Neural cell (in vitro differentiated cells): Measurements from ENCODE around the gene ZNF701. TPM values are rescaled to one million over a fixed set of nuclear protein-coding genes. Genes with fewer than 3 reads are reported as not detected.
A peak's percentile ranks its signal among the peaks of the same experiment; 100 is the strongest.
"Not testable (repeated sequence)": the region's sequence is repeated elsewhere in the genome, so short reads cannot be mapped to it uniquely, and the experiment has no call there.

ENCODE experiments used
- H2AFZ ChIP-seq: fragments of 200-600, 300-800 bp; sonication (generic), shearing (Covaris generic); 2 replicates; pipeline ENCODE4 v1.6.0; 2014; ENCODE audit warnings: low read depth, mild to moderate bottlenecking, antibody characterized with exemption, low read length, moderate library complexity
- H3F3A ChIP-seq: fragments of 200-600 bp; shearing (Covaris generic); 2 replicates; pipeline ENCODE4 v1.6.1; 2016; ENCODE audit warnings: mild to moderate bottlenecking, moderate library complexity, mixed read lengths, antibody characterized with exemption, low read length; ENCODE audit not compliant: insufficient read depth, poor library complexity, severe bottlenecking
- H3K27ac ChIP-seq: fragments of 200-600, 300-800 bp; sonication (generic), shearing (Covaris generic); 2 replicates; pipeline ENCODE4 v1.5.1; 2014; ENCODE audit warnings: mild to moderate bottlenecking, low read length, moderate library complexity
- H3K27me3 ChIP-seq: fragments of 300-800, 200-600 bp; sonication (generic), shearing (Covaris generic); 2 replicates; pipeline ENCODE4 v1.6.0; 2014; ENCODE audit warnings: mild to moderate bottlenecking, low read depth, low read length, moderate library complexity; ENCODE audit not compliant: insufficient read depth
- H3K36me3 ChIP-seq: fragments of 300-800, 200-600 bp; sonication (generic), shearing (Covaris generic); 2 replicates; pipeline ENCODE4 v1.5.1; 2014; ENCODE audit warnings: mild to moderate bottlenecking, antibody characterized with exemption, low read length, moderate library complexity; ENCODE audit not compliant: insufficient read depth
- H3K4me2 ChIP-seq: fragments of 300-800, 200-600 bp; sonication (generic), shearing (Covaris generic); 2 replicates; pipeline ENCODE4 v1.6.0; 2014; ENCODE audit warnings: mild to moderate bottlenecking, low read length
- H3K4me3 ChIP-seq: fragments of 300-800, 200-600 bp; sonication (generic), shearing (Covaris generic); 2 replicates; pipeline ENCODE4 v1.5.1; 2014; ENCODE audit warnings: mild to moderate bottlenecking, low read length, moderate library complexity
- H3K79me2 ChIP-seq: fragments of 200-600 bp; shearing (Covaris generic); replicated peaks from 2 replicates; pipeline ENCODE4 v1.6.0; 2014; ENCODE audit warnings: mild to moderate bottlenecking, low read length, moderate library complexity; ENCODE audit not compliant: insufficient read depth
- H3K9ac ChIP-seq: fragments of 300-800, 200-600 bp; sonication (generic), shearing (Covaris generic); 2 replicates; pipeline ENCODE4 v1.6.1; 2016; ENCODE audit warnings: mild to moderate bottlenecking, low read length, mixed read lengths
- H3K9me2 ChIP-seq: fragments of 200-600 bp; shearing (Covaris generic); 2 replicates; pipeline ENCODE4 v1.6.1; 2016; ENCODE audit warnings: mild to moderate bottlenecking, low read length, mixed read lengths; ENCODE audit not compliant: insufficient read depth
- H3K9me3 ChIP-seq: fragments of 200-600, 300-800 bp; sonication (generic), shearing (Covaris generic); 2 replicates; pipeline ENCODE4 v1.6.1; 2016; ENCODE audit warnings: mild to moderate bottlenecking, mixed run types, low read length, moderate library complexity, mixed read lengths
- H4K20me1 ChIP-seq: fragments of 200-600 bp; shearing (Covaris generic); 2 replicates; pipeline ENCODE4 v1.6.1; 2016; ENCODE audit warnings: mild to moderate bottlenecking, mixed run types; ENCODE audit not compliant: insufficient read depth
- CTCF ChIP-seq: fragments of 450-650 bp; IDR thresholded peaks from 2 replicates; pipeline ENCODE4 v1.5.1; 2014; ENCODE audit warnings: antibody characterized with exemption, mild to moderate bottlenecking, moderate library complexity; ENCODE audit not compliant: poor library complexity, severe bottlenecking
- EP300 ChIP-seq: fragments of 450-650 bp; conservative IDR thresholded peaks from 2 replicates; pipeline ENCODE4 v1.6.1; 2014; ENCODE audit warnings: antibody characterized with exemption, mild to moderate bottlenecking, moderate library complexity; ENCODE audit not compliant: poor library complexity, severe bottlenecking
- EZH2 ChIP-seq: fragments of 200-600, 300-800 bp; shearing (Covaris generic), sonication (generic); IDR thresholded peaks from 2 replicates; pipeline ENCODE4 v1.6.1; 2014; ENCODE audit warnings: antibody characterized with exemption, low read length, borderline replicate concordance, mild to moderate bottlenecking; ENCODE audit not compliant: insufficient read depth, poor library complexity, severe bottlenecking
- MXI1 ChIP-seq: fragments of 450-650 bp; conservative IDR thresholded peaks from 2 replicates; pipeline ENCODE4 v1.6.1; 2014; ENCODE audit warnings: antibody characterized with exemption, mild to moderate bottlenecking; ENCODE audit not compliant: poor library complexity, severe bottlenecking
- POLR2AphosphoS5 ChIP-seq: IDR thresholded peaks from 2 replicates; pipeline ENCODE4 v1.6.1; 2012
- RAD21 ChIP-seq: fragments of 450-650 bp; conservative IDR thresholded peaks from 2 replicates; pipeline ENCODE4 v1.6.1; 2014; ENCODE audit warnings: antibody characterized with exemption, mild to moderate bottlenecking, moderate library complexity
- REST ChIP-seq: IDR thresholded peaks from 2 replicates; pipeline ENCODE4 v1.6.1; 2012; ENCODE audit warnings: borderline replicate concordance
- SMC3 ChIP-seq: fragments of 450-650 bp; conservative IDR thresholded peaks from 2 replicates; pipeline ENCODE4 v1.6.1; 2014; ENCODE audit warnings: antibody characterized with exemption, mild to moderate bottlenecking, moderate library complexity; ENCODE audit not compliant: poor library complexity
- TAF1 ChIP-seq: IDR thresholded peaks from 2 replicates; pipeline ENCODE4 v1.6.1; 2012; ENCODE audit warnings: low read depth
- polyA plus RNA-seq: library from polyadenylated mRNA; depleted of rRNA; stranded (reverse); fragments of >200 nt; gene quantifications from 2 replicates; pipeline ENCODE4 v1.2.3, GENCODE V29; 2014

ZNF701 gene
- polyA plus RNA-seq, 1 donor from 2014 or later = 8.0 TPM

GRCh38 chr19:52593441-52593840, 23.4 kb downstream of the ZNF701 start:
- not testable (repeated sequence) for H3K27ac ChIP-seq, H3K9me3 ChIP-seq, H3K4me3 ChIP-seq, H3K9me2 ChIP-seq, H4K20me1 ChIP-seq, H3K9ac ChIP-seq, H3K4me2 ChIP-seq, H3K27me3 ChIP-seq, H3K79me2 ChIP-seq, H2AFZ ChIP-seq, H3K36me3 ChIP-seq, H3F3A ChIP-seq

GRCh38 chr19:52599241-52599640, 29.2 kb downstream of the ZNF701 start:
- TF ChIP-seq CTCF (no peak), SMC3 (no peak), MXI1 (no peak), RAD21 (no peak), TAF1 (no peak), REST (no peak), EZH2 (no peak)
- Histone ChIP-seq H3K36me3 (no peaks in the 10 kb centered on the region), H3F3A (no peaks in the 10 kb centered on the region), H3K27ac (no peak overlapping the region), H3K9ac (no peak overlapping the region), H3K4me3 (no peak overlapping the region), H3K27me3 (no peaks in the 10 kb centered on the region), H2AFZ (no peak overlapping the region), H4K20me1 (no peaks in the 10 kb centered on the region), H3K9me3 (no peaks in the 10 kb centered on the region), H3K4me2 (no peak overlapping the region), H3K9me2 (no peaks in the 10 kb centered on the region), H3K79me2 (no peaks in the 10 kb centered on the region)

GRCh38 chr19:52600639-52601024, 30.5 kb downstream of the ZNF701 start:
- TF ChIP-seq EZH2 (no peak), SMC3 (no peak), MXI1 (no peak), RAD21 (no peak), POLR2AphosphoS5 (no peak), TAF1 (no peak), CTCF (no peak), EP300 (no peak), REST (no peak)
- H3K9me2 ChIP-seq = no peaks in the 10 kb centered on the region
- H3K4me3 ChIP-seq = peak overlapping the region; percentile 76
- H3K27me3 ChIP-seq = no peaks in the 10 kb centered on the region
- peak overlapping the region; percentile 42 for H3K9ac ChIP-seq
- H3K79me2 ChIP-seq = no peaks in the 10 kb centered on the region
- no peaks in the 10 kb centered on the region for H3K36me3 ChIP-seq
- no peaks in the 10 kb centered on the region for H3F3A ChIP-seq
- no peaks in the 10 kb centered on the region for H3K9me3 ChIP-seq
- no peaks in the 10 kb centered on the region for H4K20me1 ChIP-seq
- no peak overlapping the region for H3K27ac ChIP-seq
- peak overlapping the region; percentile 94 for H3K4me2 ChIP-seq
- peak overlapping the region; percentile 27 for H2AFZ ChIP-seq
